K562 (cell line): ENCODE data around the gene ITGB1BP2.
"Not testable (repeated sequence)": the region's sequence is repeated elsewhere in the genome, so short reads cannot be mapped to it uniquely, and the experiment has no call there.

Experiments used
- EZH2 ChIP-seq: IDR thresholded peaks from 2 replicates; pipeline ENCODE4 v1.6.1; 2012; ENCODE audit warnings: low read depth, mild to moderate bottlenecking, inconsistent platforms, low read length, borderline replicate concordance
- YY1 ChIP-seq, 3 experiments: IDR thresholded peaks; 2 replicates each; pipeline ENCODE4 v1.6.1; 2011; ENCODE audit warnings: low read length in 2 of 3, mild to moderate bottlenecking in 2 of 3, moderate library complexity in 2 of 3, borderline replicate concordance in 1 of 3, control low read depth in 1 of 3, low read depth in 1 of 3; ENCODE audit not compliant: insufficient read depth in 3 of 3, insufficient replicate concordance in 2 of 3, control insufficient read depth in 1 of 3, insufficient read length in 1 of 3; ENCODE audit errors: extremely low read depth in 1 of 3
- ZBTB7A ChIP-seq: IDR thresholded peaks from 2 replicates; pipeline ENCODE4 v1.6.1; 2011; ENCODE audit warnings: low read depth, mild to moderate bottlenecking, low read length, moderate library complexity, borderline replicate concordance; ENCODE audit not compliant: control insufficient read depth
- ZNF589 ChIP-seq: fragments of 200-800 bp; sonication (Bioruptor generic); IDR thresholded peaks from 2 replicates; pipeline ENCODE4 v1.6.1; 2016; ENCODE audit warnings: low read depth, missing genetic modification characterization, missing compliant biosample characterization
- TF ChIP-seq, protein P1 (sequence below): fragments of 450-650 bp; IDR thresholded peaks from 2 replicates; pipeline ENCODE4 v1.6.1; 2016; ENCODE audit warnings: low read depth, mild to moderate bottlenecking, moderate library complexity

DNA sequence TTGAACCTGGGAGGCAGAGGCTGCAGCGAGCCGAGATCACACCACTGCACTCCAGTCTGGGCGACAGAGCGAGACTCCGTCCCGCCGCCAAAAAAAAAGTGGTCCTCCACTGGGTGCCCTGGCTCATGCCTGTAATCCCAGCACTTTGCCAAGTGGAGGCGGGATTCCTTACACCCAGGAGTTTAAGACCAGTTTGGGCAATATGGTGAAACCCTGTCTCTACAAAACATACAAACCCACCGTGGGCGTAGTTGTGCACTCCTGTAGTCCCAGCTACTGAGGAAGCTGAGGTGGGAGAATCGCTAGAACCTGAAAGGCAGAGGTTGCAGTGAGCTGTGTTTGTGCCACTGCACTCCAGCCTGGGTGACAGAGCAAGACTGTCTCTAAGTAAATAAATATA lies 20.2 kb upstream of the ITGB1BP2 start:
- TF ChIP-seq YY1 (IDR thresholded peaks at IDR 0.05; ENCODE audit: borderline replicate concordance in 1 of 3, control insufficient read depth in 1 of 3, extremely low read depth in 1 of 3, insufficient read depth in 3 of 3, insufficient read length in 1 of 3, insufficient replicate concordance in 2 of 3, low read depth in 1 of 3, low read length in 2 of 3); ZBTB7A; EZH2; ZNF589 (CRISPR knock-in tag): not testable (repeated sequence)
- TF ChIP-seq, protein P1, sequence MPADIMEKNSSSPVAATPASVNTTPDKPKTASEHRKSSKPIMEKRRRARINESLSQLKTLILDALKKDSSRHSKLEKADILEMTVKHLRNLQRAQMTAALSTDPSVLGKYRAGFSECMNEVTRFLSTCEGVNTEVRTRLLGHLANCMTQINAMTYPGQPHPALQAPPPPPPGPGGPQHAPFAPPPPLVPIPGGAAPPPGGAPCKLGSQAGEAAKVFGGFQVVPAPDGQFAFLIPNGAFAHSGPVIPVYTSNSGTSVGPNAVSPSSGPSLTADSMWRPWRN: not testable (repeated sequence)
